ENCODE measurements around the gene CATSPER3.
A peak's percentile ranks its signal among the peaks of the same experiment; 100 is the strongest.

The CATSPER3 gene

GRCh38 chr5:135032999-135033861 lies 65.5 kb downstream of the CATSPER3 start:
- H3K9me3 ChIP-seq (ENCODE audit: control insufficient read depth, insufficient read depth, low read length): no peaks in the 10 kb centered on the region

GRCh38 chr5:135033901-135034235 lies 66.2 kb downstream of the CATSPER3 start, which contains the start of gene PITX1:
Gene PITX1 (minus strand): TSS chr5:135034228. CDS start chr5:135033881, 347 bp downstream.
- peaks cover 14% of the 10 kb centered on the region for H3K4me1 ChIP-seq (ENCODE audit: insufficient read depth, low read length)
- H3K9ac ChIP-seq (ENCODE audit: low read depth, low read length): peak within 1 kb of the TSS; percentile 47; the same call in 1 of the 2 replicates
- H3K9me3 ChIP-seq (ENCODE audit: control insufficient read depth, insufficient read depth, low read length): no peaks in the 10 kb centered on the region
- no peaks in the 10 kb centered on the region for H3K36me3 ChIP-seq (ENCODE audit: insufficient read depth, low read length)

More at GRCh38 chr5:135032999-135033861, 65.5 kb downstream of the CATSPER3 start:
- peak overlapping the region; percentile 36; the same call in 1 of the 2 replicates for H3K9ac ChIP-seq (ENCODE audit: low read depth, low read length)
- H3K36me3 ChIP-seq (ENCODE audit: insufficient read depth, low read length): no peaks in the 10 kb centered on the region
- peaks cover 14% of the 10 kb centered on the region for H3K4me1 ChIP-seq (ENCODE audit: insufficient read depth, low read length)

GRCh38 chr5:135034236-135034962 lies 66.7 kb downstream of the CATSPER3 start:
- Histone ChIP-seq H3K9ac (ENCODE audit: low read depth, low read length) (peak overlapping the region; percentile 47; the same call in 1 of the 2 replicates), H3K36me3 (ENCODE audit: insufficient read depth, low read length) (no peaks in the 10 kb centered on the region), H3K9me3 (ENCODE audit: control insufficient read depth, insufficient read depth, low read length) (no peaks in the 10 kb centered on the region), H3K4me1 (ENCODE audit: insufficient read depth, low read length) (peaks cover 14% of the 10 kb centered on the region)

GRCh38 chr5:135034963-135035677 lies 67.4 kb downstream of the CATSPER3 start:
- no peaks in the 10 kb centered on the region for H3K36me3 ChIP-seq (ENCODE audit: insufficient read depth, low read length)
- H3K9me3 ChIP-seq (ENCODE audit: control insufficient read depth, insufficient read depth, low read length): no peaks in the 10 kb centered on the region
- peaks cover 13% of the 10 kb centered on the region for H3K4me1 ChIP-seq (ENCODE audit: insufficient read depth, low read length)
- H3K9ac ChIP-seq (ENCODE audit: low read depth, low read length): peak overlapping the region; percentile 47; the same call in 1 of the 2 replicates

GRCh38 chr5:135035678-135036030 lies 67.9 kb downstream of the CATSPER3 start:
- H3K9ac ChIP-seq (ENCODE audit: low read depth, low read length): no peak overlapping the region
- H3K36me3 ChIP-seq (ENCODE audit: insufficient read depth, low read length): no peaks in the 10 kb centered on the region
- peaks cover 7% of the 10 kb centered on the region; the same call in 1 of the 2 replicates for H3K4me1 ChIP-seq (ENCODE audit: insufficient read depth, low read length)

GRCh38 chr5:135036405-135036804 lies 68.7 kb downstream of the CATSPER3 start:
- Histone ChIP-seq H3K36me3 (ENCODE audit: insufficient read depth, low read length) (no peaks in the 10 kb centered on the region), H3K9ac (ENCODE audit: low read depth, low read length) (no peak overlapping the region), H3K4me1 (ENCODE audit: insufficient read depth, low read length) (peaks cover 7% of the 10 kb centered on the region; the same call in 1 of the 2 replicates), H3K9me3 (ENCODE audit: control insufficient read depth, insufficient read depth, low read length) (no peaks in the 10 kb centered on the region)

More at GRCh38 chr5:135035678-135036030, 67.9 kb downstream of the CATSPER3 start:
- H3K9me3 ChIP-seq (ENCODE audit: control insufficient read depth, insufficient read depth, low read length): no peaks in the 10 kb centered on the region

GRCh38 chr5:135037519-135038204 lies 70.0 kb downstream of the CATSPER3 start:
- H3K9ac ChIP-seq (ENCODE audit: low read depth, low read length): no peak overlapping the region

GRCh38 chr5:135038205-135038812 lies 70.6 kb downstream of the CATSPER3 start:
- Histone ChIP-seq H3K36me3 (ENCODE audit: insufficient read depth, low read length) (no peaks in the 10 kb centered on the region), H3K9ac (ENCODE audit: low read depth, low read length) (no peak overlapping the region; the same call in 1 of the 2 replicates), H3K9me3 (ENCODE audit: control insufficient read depth, insufficient read depth, low read length) (no peaks in the 10 kb centered on the region), H3K4me1 (ENCODE audit: insufficient read depth, low read length) (no peaks in the 10 kb centered on the region; the same call in 1 of the 2 replicates)

More at GRCh38 chr5:135037519-135038204, 70.0 kb downstream of the CATSPER3 start:
- Histone ChIP-seq H3K4me1 (ENCODE audit: insufficient read depth, low read length) (no peaks in the 10 kb centered on the region; the same call in 1 of the 2 replicates), H3K9me3 (ENCODE audit: control insufficient read depth, insufficient read depth, low read length) (no peaks in the 10 kb centered on the region), H3K36me3 (ENCODE audit: insufficient read depth, low read length) (no peaks in the 10 kb centered on the region)

GRCh38 chr5:135038813-135039270 lies 71.1 kb downstream of the CATSPER3 start:
- Histone ChIP-seq H3K9me3 (ENCODE audit: control insufficient read depth, insufficient read depth, low read length) (no peaks in the 10 kb centered on the region), H3K9ac (ENCODE audit: low read depth, low read length) (peak overlapping the region; percentile 45; the same call in 1 of the 2 replicates), H3K4me1 (ENCODE audit: insufficient read depth, low read length) (no peaks in the 10 kb centered on the region; the same call in 1 of the 2 replicates), H3K36me3 (ENCODE audit: insufficient read depth, low read length) (no peaks in the 10 kb centered on the region)

- Histone ChIP-seq H3K36me3 (ENCODE audit: insufficient read depth, low read length) (no peaks in the 10 kb centered on the region), H3K9me3 (ENCODE audit: control insufficient read depth, insufficient read depth, low read length) (no peaks in the 10 kb centered on the region), H3K4me1 (ENCODE audit: insufficient read depth, low read length) (no peaks in the 10 kb centered on the region; the same call in 1 of the 2 replicates), H3K9ac (ENCODE audit: low read depth, low read length) (peak overlapping the region; percentile 45; the same call in 1 of the 2 replicates)
Measured at GRCh38 chr5:135039271-135040033, 71.7 kb downstream of the CATSPER3 start.

- peak overlapping the region; percentile 45; the same call in 1 of the 2 replicates for H3K9ac ChIP-seq (ENCODE audit: low read depth, low read length)
Measured at GRCh38 chr5:135040034-135040332, 72.3 kb downstream of the CATSPER3 start.

GRCh38 chr5:135040333-135041144 lies 72.8 kb downstream of the CATSPER3 start:
- no peaks in the 10 kb centered on the region; the same call in 1 of the 2 replicates for H3K4me1 ChIP-seq (ENCODE audit: insufficient read depth, low read length)
- H3K9me3 ChIP-seq (ENCODE audit: control insufficient read depth, insufficient read depth, low read length): no peaks in the 10 kb centered on the region
- H3K9ac ChIP-seq (ENCODE audit: low read depth, low read length): peak overlapping the region; percentile 45; the same call in 1 of the 2 replicates
- H3K36me3 ChIP-seq (ENCODE audit: insufficient read depth, low read length): no peaks in the 10 kb centered on the region

More at GRCh38 chr5:135040034-135040332, 72.3 kb downstream of the CATSPER3 start:
- Histone ChIP-seq H3K4me1 (ENCODE audit: insufficient read depth, low read length) (no peaks in the 10 kb centered on the region; the same call in 1 of the 2 replicates), H3K36me3 (ENCODE audit: insufficient read depth, low read length) (no peaks in the 10 kb centered on the region), H3K9me3 (ENCODE audit: control insufficient read depth, insufficient read depth, low read length) (no peaks in the 10 kb centered on the region)
